Measurements from ENCODE around the gene OR10A4.

DNA sequence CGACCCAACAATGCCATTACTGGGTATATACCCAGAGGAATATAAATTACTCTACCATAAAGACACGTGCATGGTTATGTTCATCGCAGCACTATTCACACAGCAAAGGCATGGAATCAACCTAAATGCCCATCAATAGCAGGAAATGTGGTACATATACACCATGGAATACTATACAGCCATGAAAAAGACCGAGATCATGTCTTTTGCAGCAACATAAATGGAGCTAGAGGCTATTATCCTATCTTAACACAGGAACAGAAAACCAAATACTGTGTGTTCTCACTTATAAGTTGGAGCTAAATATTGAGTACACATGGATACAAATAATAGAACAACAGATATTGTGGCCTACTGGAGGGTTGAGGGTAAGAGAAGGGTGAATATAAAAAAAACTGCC, 12.4 kb downstream of the OR10A4 start:
- TF ChIP-seq, protein P1, sequence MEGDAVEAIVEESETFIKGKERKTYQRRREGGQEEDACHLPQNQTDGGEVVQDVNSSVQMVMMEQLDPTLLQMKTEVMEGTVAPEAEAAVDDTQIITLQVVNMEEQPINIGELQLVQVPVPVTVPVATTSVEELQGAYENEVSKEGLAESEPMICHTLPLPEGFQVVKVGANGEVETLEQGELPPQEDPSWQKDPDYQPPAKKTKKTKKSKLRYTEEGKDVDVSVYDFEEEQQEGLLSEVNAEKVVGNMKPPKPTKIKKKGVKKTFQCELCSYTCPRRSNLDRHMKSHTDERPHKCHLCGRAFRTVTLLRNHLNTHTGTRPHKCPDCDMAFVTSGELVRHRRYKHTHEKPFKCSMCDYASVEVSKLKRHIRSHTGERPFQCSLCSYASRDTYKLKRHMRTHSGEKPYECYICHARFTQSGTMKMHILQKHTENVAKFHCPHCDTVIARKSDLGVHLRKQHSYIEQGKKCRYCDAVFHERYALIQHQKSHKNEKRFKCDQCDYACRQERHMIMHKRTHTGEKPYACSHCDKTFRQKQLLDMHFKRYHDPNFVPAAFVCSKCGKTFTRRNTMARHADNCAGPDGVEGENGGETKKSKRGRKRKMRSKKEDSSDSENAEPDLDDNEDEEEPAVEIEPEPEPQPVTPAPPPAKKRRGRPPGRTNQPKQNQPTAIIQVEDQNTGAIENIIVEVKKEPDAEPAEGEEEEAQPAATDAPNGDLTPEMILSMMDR (IDR thresholded peaks at IDR 0.05): no peak
- TF ChIP-seq EP300 (IDR thresholded peaks at IDR 0.05): no peak
- TF ChIP-seq POLR2A (IDR thresholded peaks at IDR 0.05): no peak
- no peak for TF ChIP-seq POLR2AphosphoS5 (IDR thresholded peaks at IDR 0.05)

Measured in gastroesophageal sphincter (tissue), 3 donors.